DND-41 (cell line): ENCODE measurements around the gene MGAT5.

Source experiments
- ATAC-seq: fragments of 200-7000 bp; cut with Tn5 transposase; 3 replicates; pipeline ENCODE4 v1.9.1; 2021; ENCODE audit warnings: low read depth; ENCODE audit not compliant: insufficient read depth
- DNase-seq: peaks from one replicate; pipeline ENCODE4 v3.0.0-alpha.2; 2020
- H2AFZ ChIP-seq: 2 replicates; pipeline ENCODE4 v1.6.0; 2012; ENCODE audit warnings: low read depth, low read length
- H3K27ac ChIP-seq: 2 replicates; pipeline ENCODE4 v1.5.1; 2012; ENCODE audit warnings: low read length, inconsistent platforms
- H3K27me3 ChIP-seq: fragments of 200-600 bp; sonication (generic); 2 replicates; pipeline ENCODE4 v1.6.0; 2012; ENCODE audit warnings: low read length, mild to moderate bottlenecking, inconsistent platforms; ENCODE audit not compliant: insufficient read depth, poor library complexity
- H3K36me3 ChIP-seq: 2 replicates; pipeline ENCODE4 v1.5.1; 2012; ENCODE audit warnings: low read length, inconsistent platforms; ENCODE audit not compliant: insufficient read depth
- H3K4me1 ChIP-seq: 2 replicates; pipeline ENCODE4 v1.5.1; 2012; ENCODE audit warnings: mild to moderate bottlenecking, low read length; ENCODE audit not compliant: insufficient read depth
- H3K4me2 ChIP-seq: 2 replicates; pipeline ENCODE4 v1.6.0; 2012; ENCODE audit warnings: mild to moderate bottlenecking, moderate library complexity, low read length, inconsistent platforms; ENCODE audit not compliant: insufficient read depth
- H3K4me3 ChIP-seq, 2 experiments: fragments of 200-600 bp in 1 of 2; shearing (Covaris generic) in 1 of 2; 2 replicates each; pipeline ENCODE4 v1.5.1; 2012 to 2016; ENCODE audit warnings: inconsistent platforms in 2 of 2, low read length in 2 of 2, mild to moderate bottlenecking in 2 of 2, low read depth in 1 of 2, moderate library complexity in 1 of 2
- H3K79me2 ChIP-seq: 2 replicates; pipeline ENCODE4 v1.6.0; 2012; ENCODE audit warnings: low read length, inconsistent platforms; ENCODE audit not compliant: insufficient read depth
- H3K9ac ChIP-seq: 2 replicates; pipeline ENCODE4 v1.6.0; 2012; ENCODE audit warnings: low read depth, mild to moderate bottlenecking, inconsistent platforms, low read length, moderate library complexity
- H3K9me3 ChIP-seq: 2 replicates; pipeline ENCODE4 v1.5.1; 2012; ENCODE audit warnings: low read length, moderate library complexity, mild to moderate bottlenecking, inconsistent platforms; ENCODE audit not compliant: insufficient read depth, severe bottlenecking
- H4K20me1 ChIP-seq: 2 replicates; pipeline ENCODE4 v1.6.0; 2012; ENCODE audit warnings: low read length; ENCODE audit not compliant: insufficient read depth
- EZH2 ChIP-seq: IDR thresholded peaks from 3 replicates; pipeline ENCODE4 v1.6.1; 2012; ENCODE audit warnings: borderline replicate concordance, low read depth, mild to moderate bottlenecking, moderate library complexity, low read length, inconsistent platforms; ENCODE audit not compliant: severe bottlenecking
- TF ChIP-seq, protein P1 (sequence below): IDR thresholded peaks from 2 replicates; pipeline ENCODE4 v1.5.1; 2012; ENCODE audit warnings: borderline replicate concordance, low read length, moderate library complexity, mild to moderate bottlenecking; ENCODE audit not compliant: poor library complexity, severe bottlenecking; ENCODE audit errors: extremely low read depth

Gene MGAT5

DNA sequence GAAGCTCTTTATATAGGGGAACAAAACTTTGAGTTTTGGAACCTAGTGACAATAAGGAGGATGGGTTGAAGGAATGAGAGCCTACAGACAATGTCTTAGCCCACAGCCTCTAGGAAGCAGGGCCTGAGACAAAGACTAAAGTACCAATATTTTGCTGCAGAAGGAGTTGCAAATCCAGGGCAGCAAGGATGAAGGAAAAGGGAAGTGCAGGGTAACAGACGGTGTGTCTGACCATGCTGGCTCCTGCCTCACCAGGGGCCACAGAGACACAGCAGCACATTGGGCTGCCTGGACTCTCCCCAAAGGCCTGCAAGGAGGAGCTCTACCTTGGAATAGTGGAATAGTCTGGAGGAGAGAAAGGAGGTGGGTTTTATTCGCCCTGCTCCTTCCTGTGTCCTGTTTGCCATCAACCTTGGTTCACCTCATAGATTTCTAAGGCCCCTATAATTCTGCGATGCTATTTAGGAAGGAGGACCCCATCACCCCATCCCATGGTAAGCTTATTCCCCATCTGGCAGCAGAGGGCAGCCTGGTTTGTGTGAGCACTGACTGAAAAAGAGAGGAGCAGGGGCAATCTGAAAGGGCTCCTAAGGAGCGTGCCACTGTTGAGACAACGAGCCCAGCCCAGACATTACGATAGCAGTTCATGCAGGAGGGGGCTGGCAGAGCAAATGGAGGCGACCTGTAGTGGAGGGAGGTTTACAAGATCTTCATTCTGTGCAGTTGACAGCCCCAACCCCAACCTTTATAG is 143.4 kb downstream of the MGAT5 start:
- DNase-seq = no peak
- no peaks in the 10 kb centered on the region for H3K27me3 ChIP-seq
- no peak overlapping the region for H3K4me2 ChIP-seq
- no peak overlapping the region for H3K9ac ChIP-seq
- no peak for ATAC-seq
- no peaks in the 10 kb centered on the region for H3K9me3 ChIP-seq
- no peaks in the 10 kb centered on the region for H3K4me1 ChIP-seq
- TF ChIP-seq EZH2 = no peak
- TF ChIP-seq, protein P1, sequence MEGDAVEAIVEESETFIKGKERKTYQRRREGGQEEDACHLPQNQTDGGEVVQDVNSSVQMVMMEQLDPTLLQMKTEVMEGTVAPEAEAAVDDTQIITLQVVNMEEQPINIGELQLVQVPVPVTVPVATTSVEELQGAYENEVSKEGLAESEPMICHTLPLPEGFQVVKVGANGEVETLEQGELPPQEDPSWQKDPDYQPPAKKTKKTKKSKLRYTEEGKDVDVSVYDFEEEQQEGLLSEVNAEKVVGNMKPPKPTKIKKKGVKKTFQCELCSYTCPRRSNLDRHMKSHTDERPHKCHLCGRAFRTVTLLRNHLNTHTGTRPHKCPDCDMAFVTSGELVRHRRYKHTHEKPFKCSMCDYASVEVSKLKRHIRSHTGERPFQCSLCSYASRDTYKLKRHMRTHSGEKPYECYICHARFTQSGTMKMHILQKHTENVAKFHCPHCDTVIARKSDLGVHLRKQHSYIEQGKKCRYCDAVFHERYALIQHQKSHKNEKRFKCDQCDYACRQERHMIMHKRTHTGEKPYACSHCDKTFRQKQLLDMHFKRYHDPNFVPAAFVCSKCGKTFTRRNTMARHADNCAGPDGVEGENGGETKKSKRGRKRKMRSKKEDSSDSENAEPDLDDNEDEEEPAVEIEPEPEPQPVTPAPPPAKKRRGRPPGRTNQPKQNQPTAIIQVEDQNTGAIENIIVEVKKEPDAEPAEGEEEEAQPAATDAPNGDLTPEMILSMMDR = no peak
- no peak overlapping the region for H3K4me3 ChIP-seq
- H3K27ac ChIP-seq = no peak overlapping the region
- no peak overlapping the region for H2AFZ ChIP-seq
- H4K20me1 ChIP-seq = no peaks in the 10 kb centered on the region
- H3K36me3 ChIP-seq = peaks cover 13% of the 10 kb centered on the region; the same call in 1 of the 2 replicates
- no peaks in the 10 kb centered on the region for H3K79me2 ChIP-seq

DNA sequence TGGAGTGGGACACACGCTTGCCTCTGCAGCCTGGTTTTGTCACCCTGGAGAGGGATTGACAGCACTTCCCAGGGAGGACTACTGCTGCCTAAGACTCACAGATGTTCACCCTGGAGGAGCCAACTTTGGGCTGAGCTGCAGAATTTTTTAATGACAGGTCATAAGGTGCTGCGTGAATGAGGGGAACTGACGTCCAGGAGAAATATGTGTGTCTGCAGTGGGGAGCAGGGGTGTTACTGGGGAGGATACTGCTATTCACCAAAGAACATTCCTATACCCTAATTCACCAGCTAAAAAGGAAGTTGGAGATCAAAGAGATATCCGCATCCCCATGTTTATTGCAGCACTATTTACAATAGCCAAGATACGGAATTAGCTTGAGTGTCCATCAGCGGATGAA is 144.4 kb downstream of the MGAT5 start:
- no peak overlapping the region for H3K27ac ChIP-seq
- H3K4me1 ChIP-seq = no peaks in the 10 kb centered on the region
- no peak for DNase-seq
- H3K79me2 ChIP-seq = no peaks in the 10 kb centered on the region
- H3K4me2 ChIP-seq = no peak overlapping the region
- no peaks in the 10 kb centered on the region for H4K20me1 ChIP-seq
- no peak overlapping the region for H2AFZ ChIP-seq
- no peak overlapping the region for H3K9ac ChIP-seq
- H3K27me3 ChIP-seq = no peaks in the 10 kb centered on the region
- peaks cover 23% of the 10 kb centered on the region for H3K36me3 ChIP-seq
- H3K9me3 ChIP-seq = no peaks in the 10 kb centered on the region
- no peak for ATAC-seq
- no peak overlapping the region for H3K4me3 ChIP-seq
- no peak for TF ChIP-seq EZH2
- TF ChIP-seq, protein P1 = no peak

DNA sequence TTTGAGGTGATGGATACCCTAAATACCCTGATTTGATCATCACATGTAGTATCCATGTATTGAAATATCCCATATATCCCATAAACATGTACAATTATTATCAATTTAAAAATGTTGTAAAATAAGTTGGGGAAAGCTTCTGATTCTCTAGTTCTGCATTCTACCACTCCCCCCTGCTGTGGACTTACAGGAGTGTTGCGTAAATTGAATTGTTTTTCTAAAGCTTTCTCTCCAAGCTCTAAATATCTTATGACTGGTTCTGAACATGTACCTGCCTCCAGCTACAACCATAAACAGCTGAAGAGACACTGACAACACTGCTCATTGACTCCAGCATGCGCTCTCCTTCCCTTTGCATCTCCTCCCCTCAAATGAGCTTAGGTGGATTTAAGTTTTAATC is 145.2 kb downstream of the MGAT5 start:
- Histone ChIP-seq H3K36me3 (peaks cover 31% of the 10 kb centered on the region), H2AFZ (no peak overlapping the region), H3K4me1 (no peaks in the 10 kb centered on the region), H3K4me3 (no peak overlapping the region), H4K20me1 (no peaks in the 10 kb centered on the region), H3K27ac (no peak overlapping the region), H3K79me2 (no peaks in the 10 kb centered on the region), H3K4me2 (no peak overlapping the region), H3K27me3 (no peaks in the 10 kb centered on the region), H3K9ac (no peak overlapping the region), H3K9me3 (no peaks in the 10 kb centered on the region)
- TF ChIP-seq, protein P1 = no peak
- TF ChIP-seq EZH2 = no peak
- DNase-seq = no peak
- ATAC-seq = no peak
